HepG2 (cell line): ENCODE measurements around the gene NTN4.

Source experiments
- BRD4 ChIP-seq: sonication (generic); formaldehyde crosslinking; IDR thresholded peaks from 2 replicates; pipeline ENCODE4 v1.4.0; 2020; ENCODE audit warnings: missing genetic modification reagents
- EZH2 ChIP-seq: conservative IDR thresholded peaks from 2 replicates; pipeline ENCODE4 v1.6.1; 2012; ENCODE audit warnings: mild to moderate bottlenecking, low read depth, low read length, moderate library complexity
- HDAC2 ChIP-seq: sonication (generic); formaldehyde crosslinking; IDR thresholded peaks from 2 replicates; pipeline ENCODE4 v1.4.0; 2020; ENCODE audit warnings: missing genetic modification reagents
- IKZF1 ChIP-seq: fragments of 450-650 bp; IDR thresholded peaks from 2 replicates; pipeline ENCODE4 v1.7.1; 2016
- KAT2B ChIP-seq: fragments of 150-350 bp; IDR thresholded peaks from 2 replicates; pipeline ENCODE4 v1.6.1; 2014; ENCODE audit warnings: low read depth, low read length, borderline replicate concordance
- NR1H2 ChIP-seq: sonication (generic); formaldehyde crosslinking; IDR thresholded peaks from 2 replicates; pipeline ENCODE4 v1.8.1; 2022; ENCODE audit warnings: low read depth, missing genetic modification reagents, borderline replicate concordance
- PHF21A ChIP-seq: sonication (generic); formaldehyde crosslinking; IDR thresholded peaks from 2 replicates; pipeline ENCODE4 v1.5.0; 2020; ENCODE audit warnings: mild to moderate bottlenecking, missing genetic modification reagents
- POLR2AphosphoS5 ChIP-seq: IDR thresholded peaks from 2 replicates; pipeline ENCODE4 v1.6.1; 2012; ENCODE audit warnings: low read depth, low read length
- RXRA ChIP-seq: sonication (generic); formaldehyde crosslinking; IDR thresholded peaks from 2 replicates; pipeline ENCODE4 v1.5.1; 2020; ENCODE audit warnings: missing genetic modification reagents
- ZC3H4 ChIP-seq: sonication (generic); formaldehyde crosslinking; IDR thresholded peaks from 2 replicates; pipeline ENCODE4 v1.4.0; 2020; ENCODE audit warnings: missing genetic modification reagents, borderline replicate concordance
- ZNF557 ChIP-seq: sonication (generic); formaldehyde crosslinking; IDR thresholded peaks from 2 replicates; pipeline ENCODE4 v1.4.0; 2020; ENCODE audit warnings: missing genetic modification reagents
- TF ChIP-seq, protein P1 (sequence below): sonication (generic); formaldehyde crosslinking; IDR thresholded peaks from 2 replicates; pipeline ENCODE4 v1.5.0; 2020; ENCODE audit warnings: mild to moderate bottlenecking, missing genetic modification reagents, moderate library complexity
- TF ChIP-seq, protein P2 (sequence below): sonication (generic); formaldehyde crosslinking; conservative IDR thresholded peaks from 2 replicates; pipeline ENCODE4 v1.8.0; 2022; ENCODE audit warnings: mild to moderate bottlenecking, moderate library complexity, missing genetic modification reagents
- TF ChIP-seq, protein P3 (sequence below), 2 experiments: IDR thresholded peaks; 2 replicates each; pipeline ENCODE4 v1.6.1; 2011 to 2012; ENCODE audit warnings: low read length in 2 of 2, borderline replicate concordance in 1 of 2, low read depth in 1 of 2, mild to moderate bottlenecking in 1 of 2, moderate library complexity in 1 of 2

DNA sequence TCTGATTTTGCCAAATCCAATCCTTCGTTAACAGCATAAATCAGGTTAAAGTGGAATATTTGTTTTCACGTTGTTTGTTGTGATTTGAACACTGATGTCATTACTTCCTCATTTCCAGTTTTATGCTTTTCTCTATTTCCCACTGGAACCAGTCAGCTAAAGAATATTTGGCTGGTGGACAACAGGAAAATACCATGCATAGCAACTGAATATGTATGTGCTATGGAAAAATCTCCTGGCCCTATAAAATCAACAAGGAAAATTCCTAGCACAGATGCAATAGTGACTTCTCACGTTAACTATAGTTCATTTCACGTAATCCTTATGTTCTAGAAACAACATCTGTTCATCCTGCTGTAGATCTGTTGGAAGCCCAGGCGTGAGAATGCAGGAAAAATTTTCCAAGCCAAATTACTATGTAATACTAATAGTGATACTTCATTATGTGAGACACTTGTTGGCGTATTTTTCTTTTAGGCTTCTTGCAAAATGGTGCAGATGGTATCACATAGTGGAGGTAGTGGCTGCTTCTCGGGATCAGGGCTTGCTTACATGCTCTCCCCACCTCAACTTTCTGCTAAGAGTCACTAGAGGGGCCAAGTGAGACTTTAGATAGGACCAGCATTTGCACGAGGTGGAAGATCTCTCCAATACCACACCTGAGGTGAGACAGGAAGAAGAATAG, 153.0 kb downstream of the NTN4 start:
- no peak for TF ChIP-seq POLR2AphosphoS5
- TF ChIP-seq, protein P1, sequence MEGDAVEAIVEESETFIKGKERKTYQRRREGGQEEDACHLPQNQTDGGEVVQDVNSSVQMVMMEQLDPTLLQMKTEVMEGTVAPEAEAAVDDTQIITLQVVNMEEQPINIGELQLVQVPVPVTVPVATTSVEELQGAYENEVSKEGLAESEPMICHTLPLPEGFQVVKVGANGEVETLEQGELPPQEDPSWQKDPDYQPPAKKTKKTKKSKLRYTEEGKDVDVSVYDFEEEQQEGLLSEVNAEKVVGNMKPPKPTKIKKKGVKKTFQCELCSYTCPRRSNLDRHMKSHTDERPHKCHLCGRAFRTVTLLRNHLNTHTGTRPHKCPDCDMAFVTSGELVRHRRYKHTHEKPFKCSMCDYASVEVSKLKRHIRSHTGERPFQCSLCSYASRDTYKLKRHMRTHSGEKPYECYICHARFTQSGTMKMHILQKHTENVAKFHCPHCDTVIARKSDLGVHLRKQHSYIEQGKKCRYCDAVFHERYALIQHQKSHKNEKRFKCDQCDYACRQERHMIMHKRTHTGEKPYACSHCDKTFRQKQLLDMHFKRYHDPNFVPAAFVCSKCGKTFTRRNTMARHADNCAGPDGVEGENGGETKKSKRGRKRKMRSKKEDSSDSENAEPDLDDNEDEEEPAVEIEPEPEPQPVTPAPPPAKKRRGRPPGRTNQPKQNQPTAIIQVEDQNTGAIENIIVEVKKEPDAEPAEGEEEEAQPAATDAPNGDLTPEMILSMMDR (CRISPR knock-in tag) = no peak
- TF ChIP-seq NR1H2 = no peak
- no peak for TF ChIP-seq ZC3H4
- TF ChIP-seq, protein P2, sequence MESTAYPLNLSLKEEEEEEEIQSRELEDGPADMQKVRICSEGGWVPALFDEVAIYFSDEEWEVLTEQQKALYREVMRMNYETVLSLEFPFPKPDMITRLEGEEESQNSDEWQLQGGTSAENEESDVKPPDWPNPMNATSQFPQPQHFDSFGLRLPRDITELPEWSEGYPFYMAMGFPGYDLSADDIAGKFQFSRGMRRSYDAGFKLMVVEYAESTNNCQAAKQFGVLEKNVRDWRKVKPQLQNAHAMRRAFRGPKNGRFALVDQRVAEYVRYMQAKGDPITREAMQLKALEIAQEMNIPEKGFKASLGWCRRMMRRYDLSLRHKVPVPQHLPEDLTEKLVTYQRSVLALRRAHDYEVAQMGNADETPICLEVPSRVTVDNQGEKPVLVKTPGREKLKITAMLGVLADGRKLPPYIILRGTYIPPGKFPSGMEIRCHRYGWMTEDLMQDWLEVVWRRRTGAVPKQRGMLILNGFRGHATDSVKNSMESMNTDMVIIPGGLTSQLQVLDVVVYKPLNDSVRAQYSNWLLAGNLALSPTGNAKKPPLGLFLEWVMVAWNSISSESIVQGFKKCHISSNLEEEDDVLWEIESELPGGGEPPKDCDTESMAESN (CRISPR knock-in tag) = no peak
- TF ChIP-seq EZH2 = no peak
- TF ChIP-seq PHF21A (CRISPR knock-in tag) = no peak
- no peak for TF ChIP-seq HDAC2 (CRISPR knock-in tag)
- TF ChIP-seq, protein P3, sequence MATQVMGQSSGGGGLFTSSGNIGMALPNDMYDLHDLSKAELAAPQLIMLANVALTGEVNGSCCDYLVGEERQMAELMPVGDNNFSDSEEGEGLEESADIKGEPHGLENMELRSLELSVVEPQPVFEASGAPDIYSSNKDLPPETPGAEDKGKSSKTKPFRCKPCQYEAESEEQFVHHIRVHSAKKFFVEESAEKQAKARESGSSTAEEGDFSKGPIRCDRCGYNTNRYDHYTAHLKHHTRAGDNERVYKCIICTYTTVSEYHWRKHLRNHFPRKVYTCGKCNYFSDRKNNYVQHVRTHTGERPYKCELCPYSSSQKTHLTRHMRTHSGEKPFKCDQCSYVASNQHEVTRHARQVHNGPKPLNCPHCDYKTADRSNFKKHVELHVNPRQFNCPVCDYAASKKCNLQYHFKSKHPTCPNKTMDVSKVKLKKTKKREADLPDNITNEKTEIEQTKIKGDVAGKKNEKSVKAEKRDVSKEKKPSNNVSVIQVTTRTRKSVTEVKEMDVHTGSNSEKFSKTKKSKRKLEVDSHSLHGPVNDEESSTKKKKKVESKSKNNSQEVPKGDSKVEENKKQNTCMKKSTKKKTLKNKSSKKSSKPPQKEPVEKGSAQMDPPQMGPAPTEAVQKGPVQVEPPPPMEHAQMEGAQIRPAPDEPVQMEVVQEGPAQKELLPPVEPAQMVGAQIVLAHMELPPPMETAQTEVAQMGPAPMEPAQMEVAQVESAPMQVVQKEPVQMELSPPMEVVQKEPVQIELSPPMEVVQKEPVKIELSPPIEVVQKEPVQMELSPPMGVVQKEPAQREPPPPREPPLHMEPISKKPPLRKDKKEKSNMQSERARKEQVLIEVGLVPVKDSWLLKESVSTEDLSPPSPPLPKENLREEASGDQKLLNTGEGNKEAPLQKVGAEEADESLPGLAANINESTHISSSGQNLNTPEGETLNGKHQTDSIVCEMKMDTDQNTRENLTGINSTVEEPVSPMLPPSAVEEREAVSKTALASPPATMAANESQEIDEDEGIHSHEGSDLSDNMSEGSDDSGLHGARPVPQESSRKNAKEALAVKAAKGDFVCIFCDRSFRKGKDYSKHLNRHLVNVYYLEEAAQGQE (IDR thresholded peaks at IDR 0.05; ENCODE audit: borderline replicate concordance in 1 of 2, low read depth in 1 of 2, low read length in 2 of 2) = no peak
- TF ChIP-seq RXRA = no peak
- TF ChIP-seq KAT2B = no peak
- TF ChIP-seq ZNF557 (CRISPR knock-in tag) = no peak
- no peak for TF ChIP-seq IKZF1
- no peak for TF ChIP-seq BRD4 (CRISPR knock-in tag)
